ENCODE data around the gene NEDD4L.

NEDD4L gene

DNA sequence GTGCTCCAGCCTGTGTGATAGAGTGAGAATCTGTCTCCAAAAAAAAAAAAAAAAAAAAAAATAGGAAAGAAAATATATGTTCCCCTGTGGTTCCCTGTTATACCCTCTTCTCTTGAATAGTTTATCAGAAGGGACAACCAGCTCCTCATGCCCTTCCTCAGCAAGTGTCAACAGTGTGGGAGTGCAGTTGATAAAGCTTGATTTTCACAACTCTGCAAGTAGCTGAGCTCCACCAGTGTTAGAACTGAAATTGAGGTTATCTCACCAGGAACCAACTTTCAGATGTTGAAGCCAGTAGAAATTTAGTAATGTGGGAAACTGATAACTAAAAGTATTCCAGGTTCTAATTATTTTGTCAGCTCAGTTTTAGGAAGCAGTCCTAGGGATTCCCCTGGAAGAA, 25.1 kb downstream of the NEDD4L start:
- DNase-seq (ENCODE audit: low read depth), result no peak
- no peak for TF ChIP-seq CTCF (IDR thresholded peaks at IDR 0.05; ENCODE audit: low read depth, low read length, missing control alignments)
- in situ Hi-C loops (cut with HindIII; ENCODE audit: low sequenced_read_pairs), result no loop called here
- H3K4me3 ChIP-seq (ENCODE audit: low read depth, low read length), result no peak overlapping the region

GRCh38 chr18:58069721-58070292, 25.8 kb downstream of the NEDD4L start:
- TF ChIP-seq CTCF (IDR thresholded peaks at IDR 0.05; ENCODE audit: low read depth, low read length, missing control alignments), result no peak
- no peak for DNase-seq (ENCODE audit: low read depth)
- in situ Hi-C loops (cut with HindIII; ENCODE audit: low sequenced_read_pairs), result no loop called here
- H3K4me3 ChIP-seq (ENCODE audit: low read depth, low read length), result no peak overlapping the region

DNA sequence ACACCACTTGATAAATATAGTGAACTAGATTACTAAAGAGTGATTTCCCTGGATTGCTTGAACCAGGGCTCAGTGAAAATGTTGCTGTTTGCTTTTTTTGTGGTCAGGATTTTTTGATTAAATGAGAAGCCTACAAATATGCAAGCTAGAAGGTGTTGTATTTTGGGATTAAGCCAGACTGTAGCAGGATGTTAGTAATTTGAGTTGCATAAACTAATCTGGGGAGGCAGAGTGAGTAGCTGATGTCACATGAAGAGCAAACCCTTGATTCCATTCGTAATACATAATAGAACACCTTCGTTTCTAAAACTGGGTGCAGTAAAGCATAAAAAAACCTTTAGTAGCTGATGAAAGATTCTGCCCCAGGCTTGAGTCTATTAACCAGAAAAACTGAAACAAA, 32.0 kb downstream of the NEDD4L start:
- in situ Hi-C loops (cut with HindIII; ENCODE audit: low sequenced_read_pairs), result no loop called here
- DNase-seq (ENCODE audit: low read depth), result no peak
- no peak overlapping the region for H3K4me3 ChIP-seq (ENCODE audit: low read depth, low read length)
- TF ChIP-seq CTCF (IDR thresholded peaks at IDR 0.05; ENCODE audit: low read depth, low read length, missing control alignments), result no peak

DNA sequence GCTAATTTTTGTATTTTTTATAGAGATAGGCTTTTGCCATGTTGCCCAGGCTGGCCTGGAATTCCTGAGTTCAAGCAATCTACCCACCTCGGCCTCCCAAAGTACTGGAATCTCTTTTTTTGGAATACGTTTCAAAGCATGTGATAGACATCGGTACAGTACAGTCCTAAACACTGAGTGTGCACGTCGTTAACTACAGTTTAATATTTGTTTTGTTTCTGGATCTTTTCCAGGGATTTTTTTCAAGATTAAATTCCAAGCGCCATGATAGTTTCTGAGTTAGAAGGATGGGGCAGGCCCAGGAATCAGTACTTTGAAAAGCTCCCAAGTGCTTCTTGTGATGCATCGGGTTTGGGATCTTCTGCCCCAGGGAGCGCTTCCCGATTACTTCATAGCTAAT, 33.3 kb downstream of the NEDD4L start:
- TF ChIP-seq CTCF (IDR thresholded peaks at IDR 0.05; ENCODE audit: low read depth, low read length, missing control alignments), result no peak
- no peak for DNase-seq (ENCODE audit: low read depth)
- in situ Hi-C loops (cut with HindIII; ENCODE audit: low sequenced_read_pairs), result no loop called here
- no peak overlapping the region for H3K4me3 ChIP-seq (ENCODE audit: low read depth, low read length)

- in situ Hi-C loops (cut with HindIII; ENCODE audit: low sequenced_read_pairs), result no loop called here
- no peak for TF ChIP-seq CTCF (IDR thresholded peaks at IDR 0.05; ENCODE audit: low read depth, low read length, missing control alignments)
- no peak overlapping the region for H3K4me3 ChIP-seq (ENCODE audit: low read depth, low read length)
- DNase-seq (ENCODE audit: low read depth), result no peak
These were observed 35.0 kb downstream of the NEDD4L start for GRCh38 chr18:58078889-58079573.

- H3K4me3 ChIP-seq (ENCODE audit: low read depth, low read length), result no peak overlapping the region
- no peak for TF ChIP-seq CTCF (IDR thresholded peaks at IDR 0.05; ENCODE audit: low read depth, low read length, missing control alignments)
- in situ Hi-C loops (cut with HindIII; ENCODE audit: low sequenced_read_pairs), result no loop called here
- DNase-seq (ENCODE audit: low read depth), result no peak
These were observed 36.4 kb downstream of the NEDD4L start for GRCh38 chr18:58080451-58080850.

All from astrocyte of the cerebellum (primary cell).